ENCODE data around the gene BRDT. TPM values are rescaled to one million over a fixed set of nuclear protein-coding genes. Genes with fewer than 3 reads are reported as not detected.

Gene BRDT
- total and polyA plus RNA-seq, 2 donors (not counting 3 experiments of a cell fraction or from before 2014, with no cell fraction given): not detected

- no TSS peak for BruUV-seq (replicated peaks)
- TF ChIP-seq MAX (IDR thresholded peaks at IDR 0.05; ENCODE audit: insufficient read depth, insufficient read length): no peak
- no peak for TF ChIP-seq CTCF (IDR thresholded peaks at IDR 0.05; ENCODE audit: extremely low read depth in 1 of 2, insufficient read depth in 1 of 2, low read depth in 1 of 2, low read length in 2 of 2)
- TF ChIP-seq MYC (IDR thresholded peaks at IDR 0.05; ENCODE audit: low read depth, low read length): no peak
- no peak for TF ChIP-seq FOS (IDR thresholded peaks at IDR 0.05; ENCODE audit: borderline replicate concordance, insufficient read depth, low read length)
- TF ChIP-seq POLR2AphosphoS5 (IDR thresholded peaks at IDR 0.05; ENCODE audit: insufficient read depth, low read depth, low read length): no peak
- TF ChIP-seq JUN (IDR thresholded peaks at IDR 0.05; ENCODE audit: borderline replicate concordance, insufficient read depth, insufficient read length, low read depth): no peak
- TF ChIP-seq POLR2A (IDR thresholded peaks at IDR 0.05; ENCODE audit: low read depth, low read length): no peak
- no peak for TF ChIP-seq GATA2 (IDR thresholded peaks at IDR 0.05; ENCODE audit: insufficient read depth, insufficient read length, low read depth, low read length)
- no peak for TF ChIP-seq EZH2 (IDR thresholded peaks at IDR 0.05; ENCODE audit: borderline replicate concordance, low read depth, low read length, severe bottlenecking)
- no peaks in the 10 kb centered on the region for H3K9me1 ChIP-seq (replicated peaks; ENCODE audit: control insufficient read depth, extremely low read depth, insufficient read depth, low read length)
- H2AFZ ChIP-seq (ENCODE audit: low read depth, low read length): no peak overlapping the region
- H4K20me1 ChIP-seq (replicated peaks; ENCODE audit: control insufficient read depth, extremely low read depth, insufficient read depth, low read length): no peaks in the 10 kb centered on the region
- H3K36me3 ChIP-seq (ENCODE audit: control insufficient read depth in 2 of 2, extremely low read depth in 1 of 2, insufficient read depth in 2 of 2, low read length in 2 of 2): no peaks in the 10 kb centered on the region
- ChIA-PET POLR2A (no interaction called here), CTCF (interaction anchor here (1.1 to 1.2 kb wide), 3 partner anchors 11 to 351 kb away, joined by 3 to 4 read pairs (median 3); no protein-coding TSS in a partner anchor)
- no peak overlapping the region for H3K9ac ChIP-seq (replicated peaks; ENCODE audit: extremely low read depth, insufficient read depth, low read length)
- no peaks in the 10 kb centered on the region for H3K79me2 ChIP-seq (ENCODE audit: control insufficient read depth, insufficient read depth, low read length)
- intact Hi-C loops (cut with micrococcal nuclease) (no loop called here), dilution Hi-C loops (cut with MboI; ENCODE audit: extremely low pct_ligation_motif_present, low sequenced_read_pairs) (no loop called here)
- no peak overlapping the region for H3K4me3 ChIP-seq (replicated peaks in 1 of 3; ENCODE audit: insufficient read depth in 1 of 3, low read depth in 1 of 3, low read length in 3 of 3)
- no peak for DNase-seq (ENCODE audit: low read depth, low spot score)
- H3K4me1 ChIP-seq (ENCODE audit: control insufficient read depth, extremely low read depth, insufficient read depth, low read length): no peaks in the 10 kb centered on the region
- H3K9me3 ChIP-seq (replicated peaks; ENCODE audit: control insufficient read depth, insufficient read depth, low read length): no peaks in the 10 kb centered on the region
- H3K27ac ChIP-seq (ENCODE audit: insufficient read depth, low read depth, low read length): no peak overlapping the region
- no peak for FAIRE-seq
- H3K4me2 ChIP-seq (ENCODE audit: insufficient read depth, low read length): no peak overlapping the region
- no peaks in the 10 kb centered on the region for H3K27me3 ChIP-seq (ENCODE audit: control insufficient read depth in 2 of 2, insufficient read depth in 2 of 2, low read length in 2 of 2)
Observed at GRCh38 chr1:91940496-91940895, 8.7 kb upstream of the BRDT start.

All from endothelial cell of umbilical vein (primary cell).